ENCODE measurements around the gene DNAI2.

DNA sequence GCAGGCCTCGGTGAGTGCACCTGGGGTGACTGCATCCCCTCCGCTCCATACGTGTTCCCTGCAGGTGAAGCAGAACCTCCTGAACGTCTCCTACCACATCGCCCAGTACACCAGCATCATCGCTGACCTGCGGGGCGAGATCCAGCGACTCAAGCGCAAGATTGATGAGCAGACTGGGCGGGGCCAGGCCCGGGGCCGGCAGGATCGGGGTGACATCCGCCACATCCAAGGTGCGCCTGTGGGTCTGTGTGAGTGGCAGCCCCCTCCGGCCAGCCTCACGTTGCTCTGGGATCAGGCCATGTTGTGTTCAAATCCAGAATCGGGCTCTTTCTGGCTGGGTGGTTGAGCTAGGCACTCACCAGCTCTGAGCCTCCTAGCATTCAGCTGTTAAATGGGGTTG lies 75.1 kb downstream of the DNAI2 start:
- TF ChIP-seq EGR1 (IDR thresholded peaks at IDR 0.05): no peak
- TF ChIP-seq, protein P1, sequence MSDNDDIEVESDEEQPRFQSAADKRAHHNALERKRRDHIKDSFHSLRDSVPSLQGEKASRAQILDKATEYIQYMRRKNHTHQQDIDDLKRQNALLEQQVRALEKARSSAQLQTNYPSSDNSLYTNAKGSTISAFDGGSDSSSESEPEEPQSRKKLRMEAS (IDR thresholded peaks at IDR 0.05): no peak
- no peak for TF ChIP-seq CREB1 (IDR thresholded peaks at IDR 0.05; ENCODE audit: low read depth)
- no peak for TF ChIP-seq EP300 (IDR thresholded peaks at IDR 0.05; ENCODE audit: borderline replicate concordance)
- no peak for TF ChIP-seq RAD21 (IDR thresholded peaks at IDR 0.05; ENCODE audit: low read depth)
- TF ChIP-seq, protein P2, sequence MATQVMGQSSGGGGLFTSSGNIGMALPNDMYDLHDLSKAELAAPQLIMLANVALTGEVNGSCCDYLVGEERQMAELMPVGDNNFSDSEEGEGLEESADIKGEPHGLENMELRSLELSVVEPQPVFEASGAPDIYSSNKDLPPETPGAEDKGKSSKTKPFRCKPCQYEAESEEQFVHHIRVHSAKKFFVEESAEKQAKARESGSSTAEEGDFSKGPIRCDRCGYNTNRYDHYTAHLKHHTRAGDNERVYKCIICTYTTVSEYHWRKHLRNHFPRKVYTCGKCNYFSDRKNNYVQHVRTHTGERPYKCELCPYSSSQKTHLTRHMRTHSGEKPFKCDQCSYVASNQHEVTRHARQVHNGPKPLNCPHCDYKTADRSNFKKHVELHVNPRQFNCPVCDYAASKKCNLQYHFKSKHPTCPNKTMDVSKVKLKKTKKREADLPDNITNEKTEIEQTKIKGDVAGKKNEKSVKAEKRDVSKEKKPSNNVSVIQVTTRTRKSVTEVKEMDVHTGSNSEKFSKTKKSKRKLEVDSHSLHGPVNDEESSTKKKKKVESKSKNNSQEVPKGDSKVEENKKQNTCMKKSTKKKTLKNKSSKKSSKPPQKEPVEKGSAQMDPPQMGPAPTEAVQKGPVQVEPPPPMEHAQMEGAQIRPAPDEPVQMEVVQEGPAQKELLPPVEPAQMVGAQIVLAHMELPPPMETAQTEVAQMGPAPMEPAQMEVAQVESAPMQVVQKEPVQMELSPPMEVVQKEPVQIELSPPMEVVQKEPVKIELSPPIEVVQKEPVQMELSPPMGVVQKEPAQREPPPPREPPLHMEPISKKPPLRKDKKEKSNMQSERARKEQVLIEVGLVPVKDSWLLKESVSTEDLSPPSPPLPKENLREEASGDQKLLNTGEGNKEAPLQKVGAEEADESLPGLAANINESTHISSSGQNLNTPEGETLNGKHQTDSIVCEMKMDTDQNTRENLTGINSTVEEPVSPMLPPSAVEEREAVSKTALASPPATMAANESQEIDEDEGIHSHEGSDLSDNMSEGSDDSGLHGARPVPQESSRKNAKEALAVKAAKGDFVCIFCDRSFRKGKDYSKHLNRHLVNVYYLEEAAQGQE (IDR thresholded peaks at IDR 0.05; ENCODE audit: low read depth): no peak
- no peak for TF ChIP-seq FOXM1 (IDR thresholded peaks at IDR 0.05; ENCODE audit: borderline replicate concordance, low read depth)
- no peak for TF ChIP-seq ZBTB7A (IDR thresholded peaks at IDR 0.05; ENCODE audit: low read depth)
- TF ChIP-seq CEBPB (IDR thresholded peaks at IDR 0.05): no peak
- TF ChIP-seq YY1 (IDR thresholded peaks at IDR 0.05; ENCODE audit: low read depth): no peak
- TF ChIP-seq, protein P3, sequence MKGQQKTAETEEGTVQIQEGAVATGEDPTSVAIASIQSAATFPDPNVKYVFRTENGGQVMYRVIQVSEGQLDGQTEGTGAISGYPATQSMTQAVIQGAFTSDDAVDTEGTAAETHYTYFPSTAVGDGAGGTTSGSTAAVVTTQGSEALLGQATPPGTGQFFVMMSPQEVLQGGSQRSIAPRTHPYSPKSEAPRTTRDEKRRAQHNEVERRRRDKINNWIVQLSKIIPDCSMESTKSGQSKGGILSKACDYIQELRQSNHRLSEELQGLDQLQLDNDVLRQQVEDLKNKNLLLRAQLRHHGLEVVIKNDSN (IDR thresholded peaks at IDR 0.05): no peak
- TF ChIP-seq TCF12 (IDR thresholded peaks at IDR 0.05; ENCODE audit: low read depth): no peak

All from Ishikawa (cell line).